NT2/D1 (cell line): ENCODE data around the gene ZBTB39.

ENCODE experiments used
- SUZ12 ChIP-seq: IDR thresholded peaks from 2 replicates; pipeline ENCODE4 v1.6.1; 2011; ENCODE audit not compliant: insufficient read length, insufficient read depth; ENCODE audit errors: extremely low read depth
- YY1 ChIP-seq: IDR thresholded peaks from 2 replicates; pipeline ENCODE4 v1.6.1; 2011; ENCODE audit not compliant: insufficient read length, insufficient read depth
- ZNF274 ChIP-seq: IDR thresholded peaks from 2 replicates; pipeline ENCODE4 v1.6.1; 2011; ENCODE audit warnings: mild to moderate bottlenecking, low read depth, low read length

DNA sequence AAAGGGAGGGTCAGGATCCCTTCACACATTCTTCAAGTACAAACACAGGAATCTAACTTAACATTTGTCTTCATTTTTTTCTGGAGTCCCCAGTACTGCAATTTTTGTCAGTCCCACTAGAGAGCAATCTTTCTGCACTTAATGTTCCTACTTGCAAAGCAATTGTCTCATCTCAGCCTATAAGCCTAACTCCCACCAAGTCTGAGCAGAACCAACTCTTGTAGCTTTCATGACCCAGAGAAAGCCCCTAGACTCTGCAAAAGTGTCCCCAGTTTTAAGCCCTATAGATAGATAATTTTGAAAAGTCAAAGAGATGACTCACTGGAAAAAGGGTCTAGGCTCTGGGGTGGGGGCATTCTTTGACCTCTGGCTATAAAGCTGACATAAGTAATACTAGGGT lies 1.8 kb upstream of the ZBTB39 start:
- no peak for TF ChIP-seq YY1
- TF ChIP-seq SUZ12: no peak
- TF ChIP-seq ZNF274: no peak
